Activated B cell treated with CpG ODN at 0.5 μM for 24 hours (primary cell): Measurements from ENCODE around the gene TESK1. TPM values are rescaled to one million over a fixed set of nuclear protein-coding genes. Genes with fewer than 3 reads are reported as not detected.

Source experiments
- ATAC-seq: fragments of 200-7000 bp; cut with Tn5 transposase; one replicate; pipeline ENCODE4 v1.10.0; 2021; ENCODE audit warnings: low read depth, mild to moderate bottlenecking, moderate library complexity
- CTCF ChIA-PET: fragments of 350-600 bp; sonication (Branson Sonifier 250); formaldehyde crosslinking; loops from one replicate; lab custom pipeline; 2021; ENCODE audit warnings: antibody characterized with exemption; lab: Charles Lee
- POLR2A ChIA-PET: fragments of 350-600 bp; sonication (Branson Sonifier 250); formaldehyde crosslinking; loops from one replicate; lab custom pipeline; 2021; ENCODE audit warnings: antibody characterized with exemption; lab: Charles Lee
- DNase-seq: peaks from one replicate; pipeline ENCODE4 v3.0.0; 2022
- H3K27ac Mint-ChIP-seq: one replicate; pipeline ENCODE4 v1.8.0; 2020; ENCODE audit warnings: mixed read lengths
- H3K27me3 Mint-ChIP-seq: one replicate; pipeline ENCODE4 v1.8.0; 2021; ENCODE audit warnings: mixed read lengths
- H3K36me3 Mint-ChIP-seq: one replicate; pipeline ENCODE4 v1.8.0; 2021; ENCODE audit warnings: low read depth, mixed read lengths
- H3K4me1 Mint-ChIP-seq: one replicate; pipeline ENCODE4 v1.8.0; 2021; ENCODE audit warnings: mixed read lengths
- H3K4me3 Mint-ChIP-seq: one replicate; pipeline ENCODE4 v1.8.0; 2020; ENCODE audit warnings: mild to moderate bottlenecking, mixed read lengths
- H3K9me3 Mint-ChIP-seq: one replicate; pipeline ENCODE4 v1.8.0; 2020; ENCODE audit warnings: mixed read lengths
- CTCF ChIP-seq: fragments of 200-600 bp; IDR thresholded peaks from one replicate; pipeline ENCODE4 v1.8.0; 2022; ENCODE audit warnings: antibody characterized with exemption, mild to moderate bottlenecking
- intact Hi-C: fragments of 100-400 bp; cut with micrococcal nuclease; formaldehyde crosslinking; loops from one replicate; pipeline ENCODE4 v1.15.1; 2024
- total RNA-seq: library from RNA; stranded (reverse); gene quantifications from 2 replicates; pipeline ENCODE4 v1.2.3, GENCODE V29; 2022

Gene TESK1
- total RNA-seq, 1 donor from 2014 or later, result 51.9 TPM

- no peak overlapping the region for H3K4me3 Mint-ChIP-seq
- intact Hi-C loops, result no loop called here
- ATAC-seq (no peak), DNase-seq (no peak)
- H3K9me3 Mint-ChIP-seq, result no peaks in the 10 kb centered on the region
- CTCF ChIA-PET, result interaction anchor here (1.3 kb wide), 1 partner anchor 173 kb away, joined by 4 read pairs; no protein-coding TSS in a partner anchor
- peak overlapping the region; percentile 68 for H3K27ac Mint-ChIP-seq
- peaks cover 5% of the 10 kb centered on the region for H3K27me3 Mint-ChIP-seq
- peaks cover 75% of the 10 kb centered on the region for H3K4me1 Mint-ChIP-seq
- peaks cover 4% of the 10 kb centered on the region for H3K36me3 Mint-ChIP-seq
- POLR2A ChIA-PET, result interaction anchor here (0.6 to 18.0 kb wide), 5 partner anchors 10 to 104 kb away, joined by 3 to 549 read pairs (median 5); partner anchors contain the start of gene CD72
- TF ChIP-seq CTCF, result no peak
These were observed 48.5 kb downstream of the TESK1 start for GRCh38 chr9:35653611-35654010.

GRCh38 chr9:35656348-35656747 lies 51.3 kb downstream of the TESK1 start:
- no peaks in the 10 kb centered on the region for H3K9me3 Mint-ChIP-seq
- H3K27ac Mint-ChIP-seq, result peak overlapping the region; percentile 99
- CTCF ChIA-PET, result interaction anchor here (1.0 to 12.0 kb wide), 4 partner anchors 9 to 41 kb away, joined by 3 to 127 read pairs (median 38); partner anchors contain the start of gene CD72
- H3K36me3 Mint-ChIP-seq, result peaks cover 29% of the 10 kb centered on the region
- TF ChIP-seq CTCF, result no peak
- POLR2A ChIA-PET, result interaction anchor here (1.1 to 18.0 kb wide), 6 partner anchors 9 to 71 kb away, joined by 3 to 549 read pairs (median 27); partner anchors contain the start of genes ARHGEF39, CD72 and TESK1
- peak overlapping the region; percentile 88 for H3K4me3 Mint-ChIP-seq
- H3K27me3 Mint-ChIP-seq, result peaks cover 5% of the 10 kb centered on the region
- DNase-seq (no peak), ATAC-seq (no peak)
- intact Hi-C loops, result loop anchor here (2.0 kb wide), 1 partner anchor 540 kb away; no protein-coding TSS in a partner anchor
- peaks cover 76% of the 10 kb centered on the region for H3K4me1 Mint-ChIP-seq

GRCh38 chr9:35656831-35657545 lies 51.9 kb downstream of the TESK1 start:
- peaks cover 74% of the 10 kb centered on the region for H3K4me1 Mint-ChIP-seq
- H3K36me3 Mint-ChIP-seq, result peaks cover 32% of the 10 kb centered on the region
- peak overlapping the region; percentile 88 for H3K4me3 Mint-ChIP-seq
- CTCF ChIA-PET, result interaction anchor here (1.0 to 12.0 kb wide), 10 partner anchors 10 to 100 kb away, joined by 3 to 127 read pairs (median 7); partner anchors contain the start of genes CD72, CREB3, TESK1 and TLN1
- ATAC-seq (peak; percentile 3), DNase-seq (no peak)
- H3K27ac Mint-ChIP-seq, result peak overlapping the region; percentile 99
- TF ChIP-seq CTCF, result no peak
- intact Hi-C loops, result loop anchor here (1.0 to 2.0 kb wide), 5 partner anchors 8 to 540 kb away; partner anchors contain the start of gene ARHGEF39
- peaks cover 5% of the 10 kb centered on the region for H3K27me3 Mint-ChIP-seq
- POLR2A ChIA-PET, result interaction anchor here (0.6 to 18.0 kb wide), 17 partner anchors 8 to 172 kb away, joined by 3 to 549 read pairs (median 6); partner anchors contain the start of genes ARHGEF39, CD72, CREB3 and FAM221B
- H3K9me3 Mint-ChIP-seq, result no peaks in the 10 kb centered on the region

GRCh38 chr9:35657546-35658136 lies 52.6 kb downstream of the TESK1 start, which contains the start of gene RMRP:
Gene RMRP, minus strand, starts transcription at chr9:35658019.
- ATAC-seq (peak; percentile 81), DNase-seq (peak; percentile 81)
- Mint-ChIP-seq H3K36me3 (peaks cover 33% of the 10 kb centered on the region), H3K27ac (peak within 1 kb of the TSS; percentile 99), H3K27me3 (peaks cover 5% of the 10 kb centered on the region), H3K9me3 (no peaks in the 10 kb centered on the region), H3K4me1 (peaks cover 78% of the 10 kb centered on the region), H3K4me3 (peak within 1 kb of the TSS; percentile 88)
- CTCF ChIA-PET, result interaction anchor here (0.9 to 12.0 kb wide), 16 partner anchors 10 to 99 kb away, joined by 3 to 127 read pairs (median 6); partner anchors contain the start of genes CD72, CREB3, GBA2 and RGP1
- TF ChIP-seq CTCF, result no peak
- POLR2A ChIA-PET, result interaction anchor here (0.5 to 18.0 kb wide), 25 partner anchors 8 to 555 kb away, joined by 3 to 549 read pairs (median 4); partner anchors contain the start of genes CD72, CREB3, FAM221B and HINT2
- intact Hi-C loops, result loop anchor here (1.0 to 2.0 kb wide), 12 partner anchors 8 to 669 kb away; partner anchors contain the start of genes ARHGEF39, CREB3, DNAJB5 and HINT2
